OCI-LY7 (cell line): Measurements from ENCODE around the gene IL1RAPL1.

Experiments used
- EZH2phosphoT487 ChIP-seq: fragments of 200-600 bp; sonication (generic); IDR thresholded peaks from 2 replicates; pipeline ENCODE4 v1.6.1; 2018; ENCODE audit warnings: low read depth, borderline replicate concordance, mild to moderate bottlenecking, mixed run types, antibody characterized with exemption, low read length, moderate library complexity, mixed read lengths
- TF ChIP-seq, protein P1 (sequence below): fragments of 200-600 bp; sonication (generic); conservative IDR thresholded peaks from 2 replicates; pipeline ENCODE4 v1.5.1; 2014; ENCODE audit warnings: mild to moderate bottlenecking, antibody characterized with exemption, low read length, moderate library complexity, mixed read lengths

DNA sequence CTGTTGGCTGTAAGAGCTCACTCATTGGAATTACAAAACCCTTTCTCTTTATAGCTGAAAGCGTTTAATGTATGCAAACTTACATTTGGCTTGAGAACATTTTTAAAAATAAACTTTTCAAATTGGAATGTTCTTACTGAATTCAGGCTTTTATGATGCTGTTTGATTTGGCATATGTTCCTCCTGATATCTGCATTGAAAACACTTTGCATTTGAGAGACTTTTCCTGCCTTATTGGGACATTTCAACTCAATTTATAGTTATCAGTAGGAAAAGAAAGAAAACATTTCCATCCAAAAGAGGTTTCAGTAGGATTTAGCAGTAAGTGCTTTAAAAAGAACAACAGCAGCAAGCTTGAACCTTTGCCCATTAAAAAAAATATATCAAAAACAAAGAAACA lies 520.0 kb downstream of the IL1RAPL1 start:
- TF ChIP-seq, protein P1, sequence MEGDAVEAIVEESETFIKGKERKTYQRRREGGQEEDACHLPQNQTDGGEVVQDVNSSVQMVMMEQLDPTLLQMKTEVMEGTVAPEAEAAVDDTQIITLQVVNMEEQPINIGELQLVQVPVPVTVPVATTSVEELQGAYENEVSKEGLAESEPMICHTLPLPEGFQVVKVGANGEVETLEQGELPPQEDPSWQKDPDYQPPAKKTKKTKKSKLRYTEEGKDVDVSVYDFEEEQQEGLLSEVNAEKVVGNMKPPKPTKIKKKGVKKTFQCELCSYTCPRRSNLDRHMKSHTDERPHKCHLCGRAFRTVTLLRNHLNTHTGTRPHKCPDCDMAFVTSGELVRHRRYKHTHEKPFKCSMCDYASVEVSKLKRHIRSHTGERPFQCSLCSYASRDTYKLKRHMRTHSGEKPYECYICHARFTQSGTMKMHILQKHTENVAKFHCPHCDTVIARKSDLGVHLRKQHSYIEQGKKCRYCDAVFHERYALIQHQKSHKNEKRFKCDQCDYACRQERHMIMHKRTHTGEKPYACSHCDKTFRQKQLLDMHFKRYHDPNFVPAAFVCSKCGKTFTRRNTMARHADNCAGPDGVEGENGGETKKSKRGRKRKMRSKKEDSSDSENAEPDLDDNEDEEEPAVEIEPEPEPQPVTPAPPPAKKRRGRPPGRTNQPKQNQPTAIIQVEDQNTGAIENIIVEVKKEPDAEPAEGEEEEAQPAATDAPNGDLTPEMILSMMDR, result no peak
- no peak for TF ChIP-seq EZH2phosphoT487
